H1 (cell line): Measurements from ENCODE around the gene RBM6. TPM values are rescaled to one million over a fixed set of nuclear protein-coding genes. Genes with fewer than 3 reads are reported as not detected.

Experiments
- CTCF ChIA-PET: fragments of 300-600 bp; sonication (Branson Sonifier 250); formaldehyde crosslinking; loops from one replicate; lab custom pipeline; 2021; ENCODE audit not compliant: partially characterized antibody; lab: Charles Lee
- POLR2A ChIA-PET: fragments of 300-600 bp; sonication (Branson Sonifier 250); formaldehyde crosslinking; loops from one replicate; lab custom pipeline; 2021; ENCODE audit warnings: inconsistent platforms; ENCODE audit not compliant: partially characterized antibody; lab: Charles Lee
- DNase-seq, 2 experiments: peaks; one replicate each; pipeline versions ENCODE4 v3.0.0 to v3.0.0-alpha.2; 2010 to 2022; ENCODE audit warnings: low spot score in 2 of 2, low read depth in 1 of 2, mixed read lengths in 1 of 2
- FAIRE-seq: peaks from 2 replicates; lab custom pipeline; 2011; peaks lifted over from hg19 to GRCh38; lab: Jason Lieb, UNC
- H2AFZ ChIP-seq: 2 replicates; pipeline ENCODE4 v1.8.1; 2012; ENCODE audit warnings: low read length, inconsistent platforms
- H2AK5ac ChIP-seq: 2 replicates; pipeline ENCODE4 v1.6.1; 2013; ENCODE audit warnings: low read depth, low read length
- H2BK120ac ChIP-seq: replicated peaks from 2 replicates; pipeline ENCODE3; 2013; ENCODE audit warnings: low read depth, low read length, inconsistent platforms
- H2BK12ac ChIP-seq: 2 replicates; pipeline ENCODE4 v1.6.1; 2013; ENCODE audit warnings: low read depth, low read length
- H2BK15ac ChIP-seq: 2 replicates; pipeline ENCODE4 v1.6.1; 2013; ENCODE audit warnings: low read length
- H2BK20ac ChIP-seq: 2 replicates; pipeline ENCODE4 v1.6.1; 2013; ENCODE audit warnings: low read length
- H2BK5ac ChIP-seq: 2 replicates; pipeline ENCODE4 v1.6.1; 2013; ENCODE audit warnings: low read depth, low read length
- H3K14ac ChIP-seq: 2 replicates; pipeline ENCODE4 v1.6.1; 2013; ENCODE audit warnings: inconsistent platforms; ENCODE audit not compliant: insufficient read length
- H3K18ac ChIP-seq: 2 replicates; pipeline ENCODE4 v1.6.1; 2013; ENCODE audit warnings: low read length; ENCODE audit errors: extremely low read depth
- H3K23ac ChIP-seq: 2 replicates; pipeline ENCODE4 v1.6.1; 2013; ENCODE audit warnings: inconsistent platforms; ENCODE audit not compliant: insufficient read length
- H3K23me2 ChIP-seq: 2 replicates; pipeline ENCODE4 v1.6.1; 2013; ENCODE audit warnings: low read depth, low read length
- H3K27ac ChIP-seq: 2 replicates; pipeline ENCODE4 v1.6.1; 2011; ENCODE audit warnings: low read depth, low read length, inconsistent platforms
- H3K27me3 ChIP-seq, 4 experiments: replicated peaks in 1 of 4; 1 replicate in 1 of 4; 2 replicates in 3 of 4; pipeline versions ENCODE4 v1.6.1 to v1.8.1; 2011 to 2013; ENCODE audit warnings: low read length in 3 of 4, mild to moderate bottlenecking in 3 of 4, inconsistent platforms in 2 of 4, mixed read lengths in 2 of 4, moderate library complexity in 1 of 4; ENCODE audit not compliant: control insufficient read depth in 3 of 4, insufficient read depth in 3 of 4; ENCODE audit errors: extremely low read depth in 1 of 4
- H3K36me3 ChIP-seq, 4 experiments: 2 replicates each; pipeline versions ENCODE4 v1.6.1 to v1.8.1; 2011 to 2013; ENCODE audit warnings: mild to moderate bottlenecking in 4 of 4, low read length in 3 of 4, moderate library complexity in 2 of 4, control low read depth in 1 of 4, inconsistent platforms in 1 of 4; ENCODE audit not compliant: insufficient read depth in 4 of 4, control insufficient read depth in 2 of 4
- H3K4ac ChIP-seq: replicated peaks from 2 replicates; pipeline ENCODE3; 2013; ENCODE audit warnings: low read length, low read depth, mixed read lengths, inconsistent platforms; ENCODE audit not compliant: insufficient read length
- H3K4me1 ChIP-seq, 4 experiments: replicated peaks in 1 of 4; 1 replicate in 1 of 4; 2 replicates in 3 of 4; pipeline versions ENCODE4 v1.6.1 to v1.8.1; 2011 to 2013; ENCODE audit warnings: low read length in 3 of 4, inconsistent platforms in 2 of 4, mixed read lengths in 1 of 4; ENCODE audit not compliant: insufficient read depth in 4 of 4, control insufficient read depth in 3 of 4
- H3K4me2 ChIP-seq, 2 experiments: 2 replicates each; pipeline versions ENCODE4 v1.6.1 to v1.8.1; 2011 to 2013; ENCODE audit warnings: low read depth in 2 of 2, low read length in 2 of 2, control low read depth in 1 of 2, inconsistent platforms in 1 of 2, mild to moderate bottlenecking in 1 of 2; ENCODE audit not compliant: insufficient read depth in 1 of 2
- H3K4me3 ChIP-seq, 4 experiments: fragments of 200-600, 300-600 bp in 1 of 4; sonication (generic), shearing (Covaris generic), sonication (Bioruptor Twin) in 1 of 4; 2 replicates each; pipeline versions ENCODE4 v1.5.1 to v1.8.1; 2011 to 2016; ENCODE audit warnings: low read length in 4 of 4, low read depth in 3 of 4, control low read depth in 2 of 4, inconsistent platforms in 2 of 4, mild to moderate bottlenecking in 2 of 4, mixed read lengths in 1 of 4, moderate library complexity in 1 of 4; ENCODE audit not compliant: insufficient read depth in 2 of 4; ENCODE audit errors: extremely low read depth in 1 of 4
- H3K56ac ChIP-seq: replicated peaks from 2 replicates; pipeline ENCODE3; 2013; ENCODE audit warnings: low read depth, mild to moderate bottlenecking, mixed read lengths, low read length, inconsistent platforms; ENCODE audit not compliant: insufficient read length
- H3K79me1 ChIP-seq: 2 replicates; pipeline ENCODE4 v1.6.1; 2013; ENCODE audit warnings: low read depth, low read length, control low read depth
- H3K79me2 ChIP-seq, 2 experiments: 2 replicates each; pipeline versions ENCODE4 v1.6.1 to v1.8.1; 2012 to 2013; ENCODE audit warnings: low read length in 2 of 2, mild to moderate bottlenecking in 2 of 2, inconsistent platforms in 1 of 2; ENCODE audit not compliant: insufficient read depth in 2 of 2, control insufficient read depth in 1 of 2
- H3K9ac ChIP-seq, 4 experiments: replicated peaks in 1 of 4; 1 replicate in 1 of 4; 2 replicates in 3 of 4; pipeline versions ENCODE4 v1.6.1 to v1.8.1; 2011 to 2013; ENCODE audit warnings: low read depth in 3 of 4, low read length in 3 of 4, control low read depth in 2 of 4, mild to moderate bottlenecking in 2 of 4, moderate library complexity in 2 of 4, inconsistent platforms in 1 of 4; ENCODE audit errors: extremely low read depth in 1 of 4
- H3K9me3 ChIP-seq, 2 experiments: 2 replicates each; pipeline versions ENCODE4 v1.6.1 to v1.8.1; 2012 to 2013; ENCODE audit warnings: mild to moderate bottlenecking in 2 of 2, moderate library complexity in 2 of 2, control low read depth in 1 of 2, inconsistent platforms in 1 of 2, low read depth in 1 of 2, low read length in 1 of 2, mixed read lengths in 1 of 2; ENCODE audit not compliant: insufficient read depth in 2 of 2
- H4K20me1 ChIP-seq, 2 experiments: replicated peaks in 1 of 2; 2 replicates each; pipeline versions ENCODE3 to v1.8.1; 2011 to 2013; ENCODE audit warnings: inconsistent platforms in 2 of 2, low read length in 2 of 2, mild to moderate bottlenecking in 1 of 2; ENCODE audit not compliant: insufficient read depth in 2 of 2, control insufficient read depth in 1 of 2
- H4K5ac ChIP-seq: 2 replicates; pipeline ENCODE4 v1.6.1; 2013; ENCODE audit warnings: low read length, low read depth, mixed read lengths, inconsistent platforms; ENCODE audit not compliant: insufficient read length
- H4K8ac ChIP-seq: 2 replicates; pipeline ENCODE4 v1.8.0; 2013; ENCODE audit warnings: mild to moderate bottlenecking, moderate library complexity, low read length, inconsistent platforms; ENCODE audit not compliant: insufficient read depth; ENCODE audit errors: extremely low read depth
- H4K91ac ChIP-seq: replicated peaks from 2 replicates; pipeline ENCODE3; 2013; ENCODE audit warnings: low read length, mixed read lengths, inconsistent platforms; ENCODE audit not compliant: insufficient read length
- ATF3 ChIP-seq: IDR thresholded peaks from 2 replicates; pipeline ENCODE4 v1.6.1; 2011; ENCODE audit warnings: low read depth, mild to moderate bottlenecking, low read length; ENCODE audit not compliant: insufficient read depth
- BCL11A ChIP-seq, 2 experiments: IDR thresholded peaks; one replicate each; pipeline ENCODE4 v1.6.1; 2011; ENCODE audit warnings: low read depth in 2 of 2, low read length in 2 of 2, mild to moderate bottlenecking in 2 of 2
- CBX8 ChIP-seq: fragments of 300-800, 300-1000 bp; sonication (generic); IDR thresholded peaks from 2 replicates; pipeline ENCODE4 v1.7.1; 2016; ENCODE audit warnings: low read depth, low read length, borderline replicate concordance
- CHD2 ChIP-seq: IDR thresholded peaks from 2 replicates; pipeline ENCODE4 v1.6.1; 2012; ENCODE audit warnings: low read length, improper control_type of control experiment
- CREB1 ChIP-seq: IDR thresholded peaks from 2 replicates; pipeline ENCODE4 v1.6.1; 2012; ENCODE audit warnings: inconsistent platforms
- GABPA ChIP-seq: IDR thresholded peaks from 2 replicates; pipeline ENCODE4 v1.6.1; 2011; ENCODE audit warnings: mild to moderate bottlenecking, low read length, moderate library complexity, borderline replicate concordance; ENCODE audit not compliant: insufficient read depth
- JUND ChIP-seq: IDR thresholded peaks from 2 replicates; pipeline ENCODE4 v1.6.1; 2011; ENCODE audit warnings: mild to moderate bottlenecking, improper control_type of control experiment, low read length
- KDM1A ChIP-seq: fragments of 200-600, 300-600 bp; sonication (generic); IDR thresholded peaks from 2 replicates; pipeline ENCODE4 v1.7.1; 2016; ENCODE audit warnings: mild to moderate bottlenecking, low read length, borderline replicate concordance
- POLR2AphosphoS5 ChIP-seq: IDR thresholded peaks from 2 replicates; pipeline ENCODE4 v1.6.1; 2011; ENCODE audit warnings: low read depth, low read length
- RNF2 ChIP-seq: fragments of 200-900, 300-1000 bp; sonication (generic); IDR thresholded peaks from 2 replicates; pipeline ENCODE4 v1.7.1; 2016; ENCODE audit warnings: borderline replicate concordance, low read depth, mild to moderate bottlenecking, antibody characterized with exemption, low read length; ENCODE audit not compliant: poor library complexity, severe bottlenecking; ENCODE audit errors: missing control alignments
- SIN3A ChIP-seq, 2 experiments: IDR thresholded peaks in 1 of 2; conservative IDR thresholded peaks in 1 of 2; 2 replicates each; pipeline ENCODE4 v1.6.1; 2011 to 2012; ENCODE audit warnings: low read length in 2 of 2, improper control_type of control experiment in 1 of 2, low read depth in 1 of 2, mild to moderate bottlenecking in 1 of 2
- SIX5 ChIP-seq: IDR thresholded peaks from 2 replicates; pipeline ENCODE4 v1.6.1; 2011; ENCODE audit warnings: mild to moderate bottlenecking, low read depth, low read length
- SP2 ChIP-seq: IDR thresholded peaks from 2 replicates; pipeline ENCODE4 v1.6.1; 2012; ENCODE audit warnings: mild to moderate bottlenecking, low read length, inconsistent platforms
- SP4 ChIP-seq: IDR thresholded peaks from 2 replicates; pipeline ENCODE4 v1.6.1; 2012; ENCODE audit warnings: low read length, inconsistent platforms
- YY1 ChIP-seq: IDR thresholded peaks from 2 replicates; pipeline ENCODE4 v1.6.1; 2011; ENCODE audit warnings: low read depth, mild to moderate bottlenecking, low read length
- WGBS, 2 experiments: shearing (Covaris generic) in 1 of 2; methylation state at CpG; one replicate each; pipeline versions ENCODE4 v1.1.6 to v1.1.7; 2013 to 2015; ENCODE audit warnings: low lambda C conversion rate in 2 of 2, mixed read lengths in 2 of 2, inconsistent platforms in 1 of 2, low coverage in 1 of 2, missing lambda C conversion rate in 1 of 2; ENCODE audit not compliant: insufficient replicate concordance in 2 of 2, insufficient coverage in 1 of 2, insufficient read length in 1 of 2; ENCODE audit errors: extremely low coverage in 1 of 2, missing lambda C conversion rate in 1 of 2; 5-methylcytosine and 5-hydroxymethylcytosine counted together
- polyA plus RNA-seq, 7 experiments: library from polyadenylated mRNA; depleted of rRNA in 3 of 7; stranded (reverse) in 5 of 7; unstranded in 2 of 7; fragments of >200 nt in 5 of 7; fragments of 200-250 nt in 2 of 7; gene quantifications; 1 replicate in 5 of 7; 2 replicates in 1 of 7; 4 replicates in 1 of 7; pipeline versions ENCODE4 v1.2.1 to v1.2.3, GENCODE V29; 2011 to 2013; ENCODE audit warnings: missing spikeins in 2 of 7, mixed read lengths in 2 of 7
- total RNA-seq: library from RNA; stranded (reverse); fragmentation: NEBNext Ultra II Directional; extraction: Animal tissue kit (Norgen Biotek cat#: 25700); gene quantifications from 2 replicates; pipeline ENCODE4 v1.2.1, GENCODE V29; 2021

The RBM6 gene
- total and polyA plus RNA-seq, 2 of the 8 experiments (the other 6 are each of a cell fraction or from before 2014, with no cell fraction given): 30.6 to 80.1 TPM

- Histone ChIP-seq H3K23ac (no peak overlapping the region), H2AK5ac (no peak overlapping the region), H3K9me3 (no peaks in the 10 kb centered on the region), H4K5ac (no peak overlapping the region), H2BK120ac (no peak overlapping the region), H3K18ac (no peak overlapping the region), H3K4me2 (no peak overlapping the region), H3K79me2 (no peaks in the 10 kb centered on the region), H3K56ac (no peak overlapping the region), H2BK20ac (no peak overlapping the region), H3K27ac (no peak overlapping the region), H4K8ac (no peak overlapping the region), H3K79me1 (no peaks in the 10 kb centered on the region), H2BK15ac (no peak overlapping the region), H3K23me2 (no peaks in the 10 kb centered on the region; the same call in 1 of the 2 replicates), H3K27me3 (no peaks in the 10 kb centered on the region), H3K9ac (no peak overlapping the region), H3K4ac (no peak overlapping the region), H2BK12ac (no peak overlapping the region), H3K4me1 (no peaks in the 10 kb centered on the region), H4K20me1 (no peaks in the 10 kb centered on the region), H3K14ac (no peak overlapping the region), H2AFZ (no peak overlapping the region), H4K91ac (no peak overlapping the region), H2BK5ac (no peak overlapping the region), H3K4me3 (no peak overlapping the region), H3K36me3 (peaks cover 5 to 24% (median 14%) of the 10 kb centered on the region in 4 experiments; a peak in 7 of 8 replicates)
- 95% methylated on average over 1 of the region's 1 CpG; no CpG with 5 or more reads in 1 of the 2 experiments for WGBS, 2 experiments
- no peak for DNase-seq
- ChIA-PET POLR2A (interaction anchor here (1.2 kb wide), 1 partner anchor 18 kb away, joined by 3 read pairs; no protein-coding TSS in a partner anchor), CTCF (no interaction called here)
- FAIRE-seq: no peak
- TF ChIP-seq YY1: no peak
- no peak for TF ChIP-seq CHD2
- no peak for TF ChIP-seq ATF3
- no peak for TF ChIP-seq POLR2AphosphoS5
- TF ChIP-seq CREB1: no peak
- no peak for TF ChIP-seq RNF2
- no peak for TF ChIP-seq GABPA
- no peak for TF ChIP-seq SP2
- TF ChIP-seq SP4: no peak
- TF ChIP-seq JUND: no peak
- no peak for TF ChIP-seq SIX5
- no peak for TF ChIP-seq CBX8
- TF ChIP-seq SIN3A (conservative IDR thresholded peaks at IDR 0.05 in 1 of 2, IDR thresholded peaks at IDR 0.05 in 1 of 2; ENCODE audit: low read depth in 1 of 2, low read length in 2 of 2): no peak
- no peak for TF ChIP-seq KDM1A
- TF ChIP-seq BCL11A (IDR thresholded peaks at IDR 0.05; ENCODE audit: low read depth in 2 of 2, low read length in 2 of 2): no peak
Observed at GRCh38 chr3:50078091-50078490, 138.1 kb downstream of the RBM6 start.
